Upper lobe of left lung (tissue), 4 donors: ENCODE results near the gene SLC25A13.
"Not testable (repeated sequence)": the region's sequence is repeated elsewhere in the genome, so short reads cannot be mapped to it uniquely, and the experiment has no call there.

Experiments
- EP300 ChIP-seq, 4 donors: sonication (generic); formaldehyde crosslinking; IDR thresholded peaks; one replicate each; pipeline ENCODE4 v1.5.1; 2017; ENCODE audit warnings: antibody characterized with exemption in 4 of 4, control low read depth in 2 of 4
- POLR2A ChIP-seq, 4 donors: fragments of 450-650 bp; IDR thresholded peaks; one replicate each; pipeline ENCODE4 v1.5.1; 2016 to 2017; ENCODE audit warnings: antibody characterized with exemption in 4 of 4, mild to moderate bottlenecking in 2 of 4
- POLR2AphosphoS5 ChIP-seq, 2 donors: sonication (generic); formaldehyde crosslinking; IDR thresholded peaks; one replicate each; pipeline ENCODE4 v1.5.1; 2017; ENCODE audit warnings: antibody characterized with exemption in 2 of 2
- TF ChIP-seq, protein P1 (sequence below), 6 experiments: fragments of 450-650 bp in 4 of 6; fragments of 200-600 bp in 2 of 6; sonication (generic) in 2 of 6; IDR thresholded peaks; one replicate each; pipeline ENCODE4 v1.5.1; 2016 to 2019; ENCODE audit warnings: antibody characterized with exemption in 6 of 6

GRCh38 chr7:96293911-96294310 is 28.0 kb downstream of the SLC25A13 start:
- TF ChIP-seq, protein P1, sequence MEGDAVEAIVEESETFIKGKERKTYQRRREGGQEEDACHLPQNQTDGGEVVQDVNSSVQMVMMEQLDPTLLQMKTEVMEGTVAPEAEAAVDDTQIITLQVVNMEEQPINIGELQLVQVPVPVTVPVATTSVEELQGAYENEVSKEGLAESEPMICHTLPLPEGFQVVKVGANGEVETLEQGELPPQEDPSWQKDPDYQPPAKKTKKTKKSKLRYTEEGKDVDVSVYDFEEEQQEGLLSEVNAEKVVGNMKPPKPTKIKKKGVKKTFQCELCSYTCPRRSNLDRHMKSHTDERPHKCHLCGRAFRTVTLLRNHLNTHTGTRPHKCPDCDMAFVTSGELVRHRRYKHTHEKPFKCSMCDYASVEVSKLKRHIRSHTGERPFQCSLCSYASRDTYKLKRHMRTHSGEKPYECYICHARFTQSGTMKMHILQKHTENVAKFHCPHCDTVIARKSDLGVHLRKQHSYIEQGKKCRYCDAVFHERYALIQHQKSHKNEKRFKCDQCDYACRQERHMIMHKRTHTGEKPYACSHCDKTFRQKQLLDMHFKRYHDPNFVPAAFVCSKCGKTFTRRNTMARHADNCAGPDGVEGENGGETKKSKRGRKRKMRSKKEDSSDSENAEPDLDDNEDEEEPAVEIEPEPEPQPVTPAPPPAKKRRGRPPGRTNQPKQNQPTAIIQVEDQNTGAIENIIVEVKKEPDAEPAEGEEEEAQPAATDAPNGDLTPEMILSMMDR (IDR thresholded peaks at IDR 0.05) = not testable (repeated sequence)
- not testable (repeated sequence) for TF ChIP-seq POLR2A, POLR2AphosphoS5, EP300 (IDR thresholded peaks at IDR 0.05)
